KMS-11 (cell line): ENCODE results near the gene MAST4.

Experiments used
- H2AFZ ChIP-seq: fragments of 200-600 bp; sonication (generic); 2 replicates; pipeline ENCODE4 v1.6.1; 2016; ENCODE audit warnings: antibody characterized with exemption, mixed run types, low read depth
- H3K27ac ChIP-seq: fragments of 200-600 bp; sonication (generic); 2 replicates; pipeline ENCODE4 v1.6.1; 2016; ENCODE audit warnings: mild to moderate bottlenecking, mixed run types
- H3K27me3 ChIP-seq: fragments of 200-600 bp; sonication (generic); 2 replicates; pipeline ENCODE4 v1.6.1; 2017; ENCODE audit warnings: mild to moderate bottlenecking, low read depth, mixed run types, moderate library complexity; ENCODE audit not compliant: insufficient read depth
- H3K36me3 ChIP-seq: fragments of 200-600 bp; sonication (generic); 2 replicates; pipeline ENCODE4 v1.6.1; 2017; ENCODE audit warnings: mild to moderate bottlenecking, mixed run types; ENCODE audit not compliant: insufficient read depth
- H3K4me1 ChIP-seq: fragments of 200-600 bp; sonication (generic); 2 replicates; pipeline ENCODE4 v1.6.1; 2016; ENCODE audit warnings: mild to moderate bottlenecking, low read depth, mixed run types; ENCODE audit not compliant: poor library complexity, severe bottlenecking
- H3K4me2 ChIP-seq: fragments of 200-600 bp; sonication (generic); 2 replicates; pipeline ENCODE4 v1.7.0; 2016; ENCODE audit warnings: mild to moderate bottlenecking, mixed run types
- H3K4me3 ChIP-seq: fragments of 200-600 bp; sonication (generic); IDR thresholded peaks from 2 replicates; pipeline ENCODE4 v1.6.1; 2017; ENCODE audit warnings: low read depth, low read length, mixed read lengths; ENCODE audit not compliant: insufficient read depth
- H3K79me2 ChIP-seq: fragments of 200-600 bp; sonication (generic); 2 replicates; pipeline ENCODE4 v1.6.1; 2016; ENCODE audit warnings: low read depth, mixed run types; ENCODE audit not compliant: insufficient read depth
- H3K9ac ChIP-seq: fragments of 200-600 bp; sonication (generic); 2 replicates; pipeline ENCODE4 v1.6.1; 2016; ENCODE audit warnings: mild to moderate bottlenecking, mixed run types
- H4K20me1 ChIP-seq: fragments of 200-600 bp; sonication (generic); 2 replicates; pipeline ENCODE4 v1.6.1; 2016; ENCODE audit warnings: mild to moderate bottlenecking, mixed run types; ENCODE audit not compliant: insufficient read depth
- CTCF ChIP-seq: fragments of 200-600 bp; sonication (generic); conservative IDR thresholded peaks from 2 replicates; pipeline ENCODE4 v1.6.1; 2017; ENCODE audit warnings: low read depth, mild to moderate bottlenecking, antibody characterized with exemption, low read length, moderate library complexity, mixed read lengths

MAST4 gene

GRCh38 chr5:66828548-66829357 is 232.6 kb downstream of the MAST4 start:
- Histone ChIP-seq H3K4me1 (peaks cover 58% of the 10 kb centered on the region), H2AFZ (peak overlapping the region; percentile 79), H3K4me3 (no peak overlapping the region), H3K79me2 (no peaks in the 10 kb centered on the region), H4K20me1 (no peaks in the 10 kb centered on the region), H3K27me3 (no peaks in the 10 kb centered on the region), H3K27ac (peak overlapping the region; percentile 67), H3K9ac (peak overlapping the region; percentile 49; the same call in 1 of the 2 replicates), H3K36me3 (no peaks in the 10 kb centered on the region), H3K4me2 (peak overlapping the region; percentile 93)
- TF ChIP-seq CTCF: no peak

GRCh38 chr5:66829358-66829674 is 233.1 kb downstream of the MAST4 start:
- TF ChIP-seq CTCF: no peak

GRCh38 chr5:66829826-66830225 is 233.6 kb downstream of the MAST4 start:
- H3K9ac ChIP-seq: peak overlapping the region; percentile 49; the same call in 1 of the 2 replicates
- no peaks in the 10 kb centered on the region for H3K79me2 ChIP-seq
- no peaks in the 10 kb centered on the region for H4K20me1 ChIP-seq
- H3K27ac ChIP-seq: peak overlapping the region; percentile 67
- H3K36me3 ChIP-seq: no peaks in the 10 kb centered on the region
- peaks cover 63% of the 10 kb centered on the region for H3K4me1 ChIP-seq
- H3K4me3 ChIP-seq: no peak overlapping the region
- no peaks in the 10 kb centered on the region for H3K27me3 ChIP-seq
- TF ChIP-seq CTCF: no peak
- no peak overlapping the region for H2AFZ ChIP-seq
- H3K4me2 ChIP-seq: peak overlapping the region; percentile 93

More at GRCh38 chr5:66829358-66829674, 233.1 kb downstream of the MAST4 start:
- Histone ChIP-seq H3K27me3 (no peaks in the 10 kb centered on the region), H4K20me1 (no peaks in the 10 kb centered on the region), H3K4me2 (peak overlapping the region; percentile 93), H3K4me1 (peaks cover 63% of the 10 kb centered on the region), H2AFZ (peak overlapping the region; percentile 79; the same call in 1 of the 2 replicates), H3K79me2 (no peaks in the 10 kb centered on the region), H3K4me3 (no peak overlapping the region), H3K27ac (peak overlapping the region; percentile 67), H3K9ac (peak overlapping the region; percentile 49; the same call in 1 of the 2 replicates), H3K36me3 (no peaks in the 10 kb centered on the region)

GRCh38 chr5:66830636-66831035 is 234.4 kb downstream of the MAST4 start:
- Histone ChIP-seq H3K27me3 (no peaks in the 10 kb centered on the region), H3K9ac (no peak overlapping the region), H3K79me2 (no peaks in the 10 kb centered on the region), H3K4me3 (no peak overlapping the region), H2AFZ (no peak overlapping the region), H3K4me2 (peak overlapping the region; percentile 93), H3K27ac (peak overlapping the region; percentile 67; the same call in 1 of the 2 replicates), H4K20me1 (no peaks in the 10 kb centered on the region), H3K36me3 (no peaks in the 10 kb centered on the region), H3K4me1 (peaks cover 69% of the 10 kb centered on the region)
- TF ChIP-seq CTCF: no peak; the same call in 1 of the 2 replicates
